Anterior cingulate cortex (tissue), 58 donors: ENCODE measurements around the gene SLC47A2.
"Not testable (repeated sequence)": the region's sequence is repeated elsewhere in the genome, so short reads cannot be mapped to it uniquely, and the experiment has no call there.

Experiments
- DNase-seq, 58 donors: peaks; one replicate each; lab custom pipeline; 2025; lab: John Stamatoyannopoulos, UW

The SLC47A2 gene

DNA sequence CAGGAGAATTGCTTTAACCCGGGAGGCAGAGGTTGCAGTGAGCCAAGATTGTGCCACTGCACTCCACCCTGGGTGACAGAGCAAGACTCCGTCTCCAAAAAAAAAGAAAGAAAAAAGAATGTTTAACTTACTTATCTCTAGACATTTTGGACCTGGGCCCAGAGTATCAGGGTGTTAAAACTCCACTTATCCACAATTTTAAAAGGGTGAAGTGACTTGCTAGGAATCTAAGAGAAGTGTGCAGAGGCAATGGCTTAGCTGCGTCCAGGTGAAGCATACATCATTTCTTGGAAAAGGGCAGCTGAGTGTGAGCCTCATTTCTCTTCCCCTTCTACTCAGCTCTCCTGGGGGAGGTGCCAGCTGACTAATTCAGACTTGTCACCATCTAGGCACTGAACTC, 42.8 kb downstream of the SLC47A2 start:
- no peak for DNase-seq

DNA sequence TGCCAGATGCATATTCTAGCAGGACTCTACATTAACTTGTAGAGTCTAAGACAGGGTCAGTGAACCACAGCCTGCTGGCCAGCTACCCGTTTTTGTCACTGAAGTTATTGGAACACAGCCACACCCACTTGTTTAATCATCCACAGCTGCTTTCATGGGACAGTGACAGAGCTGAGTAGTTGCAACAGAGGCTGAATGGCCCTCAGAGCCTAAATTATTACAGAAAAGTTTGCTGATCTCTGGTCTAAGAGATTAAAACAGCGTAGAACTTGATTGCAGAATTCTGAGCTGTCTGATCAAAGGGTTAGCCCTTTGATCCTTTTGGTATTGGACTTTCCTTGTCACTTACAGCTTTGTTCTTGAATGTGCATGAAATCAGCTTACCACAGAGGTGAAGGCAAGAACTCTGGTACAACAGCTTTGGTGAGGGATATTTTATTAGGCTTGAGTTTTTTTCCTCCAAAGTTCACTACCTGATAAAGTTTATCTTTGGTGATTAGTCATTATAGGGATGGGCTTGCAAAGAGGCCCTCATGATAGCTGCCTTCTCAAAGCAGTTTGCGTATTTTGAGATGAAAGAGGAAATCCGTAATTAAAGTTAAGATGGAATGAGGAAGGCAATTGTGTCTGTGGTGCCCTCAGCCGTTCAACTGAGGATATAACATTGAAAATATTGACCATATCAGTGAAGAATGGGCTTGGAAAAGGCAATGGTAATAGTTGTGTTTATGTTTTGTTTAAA, 44.2 kb downstream of the SLC47A2 start:
- peak in 7 of 58 donors; percentile 7 to 58 (median 29) for DNase-seq

DNA sequence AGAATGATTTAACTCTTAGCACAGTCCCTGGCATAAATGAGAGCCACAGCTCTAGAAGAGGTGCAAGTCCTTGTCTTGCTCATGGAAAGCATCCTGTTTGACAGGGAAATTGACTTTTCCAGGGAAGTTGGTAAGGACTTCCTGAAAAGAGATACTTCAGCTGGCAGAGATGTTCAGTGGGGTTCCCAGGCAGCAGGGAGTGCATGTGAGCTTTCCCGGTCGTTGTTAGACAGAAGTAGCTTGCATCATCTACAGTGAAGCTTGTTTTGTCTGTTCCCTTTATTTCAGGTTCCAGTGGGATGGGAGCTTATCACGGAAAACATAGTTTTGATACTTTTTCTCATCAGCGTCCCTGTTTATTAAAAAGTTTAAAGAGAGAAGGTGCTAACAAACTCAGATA, 45.0 kb downstream of the SLC47A2 start:
- DNase-seq: no peak

DNA sequence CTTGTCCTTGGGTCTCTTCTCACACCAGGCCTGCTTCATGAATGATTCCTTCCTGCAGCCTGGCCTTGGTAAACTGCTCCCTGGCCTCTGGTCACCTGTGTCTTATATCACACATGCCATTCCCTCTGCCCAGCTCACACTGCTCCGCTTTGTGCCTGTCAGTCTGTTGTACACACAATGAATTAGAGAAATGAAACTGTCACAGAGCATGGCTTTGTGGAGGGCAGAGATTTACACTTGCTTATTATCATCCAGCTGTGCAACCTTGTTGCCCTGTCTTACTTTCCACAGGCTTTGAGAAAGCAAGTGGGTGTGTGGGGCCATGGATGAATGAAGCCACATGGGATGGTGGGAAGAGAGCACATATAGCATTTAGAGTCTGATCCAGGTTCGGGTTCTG, 45.5 kb downstream of the SLC47A2 start:
- DNase-seq: no peak

DNA sequence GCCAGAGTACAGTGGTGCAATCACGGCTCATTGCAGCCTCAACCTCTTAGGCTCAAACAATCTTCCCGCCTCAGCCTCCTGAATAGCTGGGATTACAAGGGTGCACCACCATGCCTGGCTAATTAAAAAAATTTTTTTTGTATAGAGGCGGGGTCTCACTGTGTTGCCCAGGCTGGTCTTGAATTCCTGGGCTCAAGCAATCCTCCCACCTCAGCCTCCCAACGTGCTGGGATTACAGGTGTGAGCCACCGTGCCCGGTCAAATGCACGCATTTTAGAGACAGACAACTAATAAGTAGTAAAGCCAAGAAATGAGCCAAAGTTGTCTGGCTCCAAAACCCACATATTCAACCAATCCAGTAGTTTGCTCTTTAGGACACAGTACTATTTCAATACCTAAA, 46.7 kb downstream of the SLC47A2 start:
- DNase-seq: not testable (repeated sequence)

DNA sequence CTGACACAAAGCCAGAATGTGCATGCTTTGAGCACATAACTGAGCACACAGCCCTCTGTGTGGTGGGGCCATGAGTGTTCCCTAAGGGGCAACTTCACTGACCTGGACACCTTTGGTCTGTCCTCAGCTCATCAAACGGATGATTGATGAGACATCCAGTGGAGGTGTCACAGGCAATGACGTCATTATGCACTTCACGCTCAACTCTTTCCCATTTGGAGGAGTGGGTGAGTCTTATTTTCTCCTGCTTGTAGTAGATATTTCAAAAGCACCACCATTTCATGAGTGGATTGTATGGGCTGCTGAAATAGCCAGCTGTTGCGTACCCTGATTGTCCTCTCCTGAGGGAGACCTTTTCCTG, 51.6 kb downstream of the SLC47A2 start:
- DNase-seq: no peak

DNA sequence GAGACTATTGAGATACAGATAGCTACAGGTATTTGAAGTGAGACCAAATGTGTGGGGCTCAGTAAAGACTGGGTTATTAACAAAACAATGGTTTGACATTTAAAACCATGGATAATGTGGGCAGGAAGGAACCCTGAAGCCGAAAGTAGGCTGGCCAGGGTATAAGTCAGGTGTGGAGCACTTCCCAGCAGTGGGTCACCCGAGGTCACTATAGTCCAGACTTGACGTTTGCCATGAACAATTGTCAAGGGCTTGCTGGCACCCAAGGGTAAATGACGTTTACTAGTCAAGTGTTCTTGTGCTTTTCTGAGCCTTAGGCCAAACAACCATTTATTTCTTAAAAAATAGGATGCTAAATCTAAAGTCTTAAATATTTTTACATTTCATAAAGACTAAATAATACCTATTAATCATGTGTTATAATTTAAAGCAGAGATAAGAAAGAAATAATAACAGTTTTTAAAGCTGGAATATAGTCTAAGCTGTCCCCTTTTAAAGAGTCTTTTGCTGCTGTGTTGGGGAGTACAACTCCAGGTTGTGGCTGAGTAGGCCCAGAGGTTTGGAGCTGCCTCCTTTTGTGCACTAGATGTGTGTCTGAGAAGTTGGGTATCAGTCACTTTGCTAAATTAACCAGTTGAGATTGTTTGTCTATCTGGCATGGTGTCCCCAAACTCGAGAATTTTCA, 52.1 kb downstream of the SLC47A2 start:
- DNase-seq: no peak

DNA sequence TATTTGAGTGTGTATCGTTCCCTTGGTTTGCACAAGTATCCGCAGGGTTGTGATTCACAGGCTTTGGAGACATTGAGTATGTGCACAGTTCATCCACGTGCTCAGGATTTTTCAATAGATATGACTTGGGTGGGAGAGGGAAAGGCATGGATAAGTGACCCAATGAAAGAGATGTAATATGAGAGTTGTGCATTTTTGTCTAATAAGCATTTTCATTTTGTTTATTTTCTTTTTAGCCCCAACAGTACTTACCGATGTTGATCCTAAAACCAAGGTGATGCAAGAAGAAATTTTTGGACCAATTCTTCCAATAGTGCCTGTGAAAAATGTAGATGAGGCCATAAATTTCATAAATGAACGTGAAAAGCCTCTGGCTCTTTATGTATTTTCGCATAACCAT, 53.3 kb downstream of the SLC47A2 start:
- DNase-seq: no peak

DNA sequence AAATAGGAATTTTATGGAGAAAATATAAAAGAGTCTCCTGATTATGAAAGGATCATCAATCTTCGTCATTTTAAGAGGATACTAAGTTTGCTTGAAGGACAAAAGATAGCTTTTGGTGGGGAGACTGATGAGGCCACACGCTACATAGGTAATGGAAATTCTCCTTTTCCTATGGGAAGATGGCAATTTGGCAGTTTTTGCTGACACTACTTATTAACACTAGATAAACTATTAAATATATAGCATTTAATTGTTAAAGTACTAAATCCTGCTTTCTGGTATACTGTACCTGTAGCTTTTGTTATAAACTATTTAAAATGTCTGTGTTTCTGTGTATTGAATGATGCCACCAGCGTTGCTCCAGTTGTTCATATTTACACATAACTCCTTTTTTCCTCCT, 55.3 kb downstream of the SLC47A2 start:
- no peak for DNase-seq

DNA sequence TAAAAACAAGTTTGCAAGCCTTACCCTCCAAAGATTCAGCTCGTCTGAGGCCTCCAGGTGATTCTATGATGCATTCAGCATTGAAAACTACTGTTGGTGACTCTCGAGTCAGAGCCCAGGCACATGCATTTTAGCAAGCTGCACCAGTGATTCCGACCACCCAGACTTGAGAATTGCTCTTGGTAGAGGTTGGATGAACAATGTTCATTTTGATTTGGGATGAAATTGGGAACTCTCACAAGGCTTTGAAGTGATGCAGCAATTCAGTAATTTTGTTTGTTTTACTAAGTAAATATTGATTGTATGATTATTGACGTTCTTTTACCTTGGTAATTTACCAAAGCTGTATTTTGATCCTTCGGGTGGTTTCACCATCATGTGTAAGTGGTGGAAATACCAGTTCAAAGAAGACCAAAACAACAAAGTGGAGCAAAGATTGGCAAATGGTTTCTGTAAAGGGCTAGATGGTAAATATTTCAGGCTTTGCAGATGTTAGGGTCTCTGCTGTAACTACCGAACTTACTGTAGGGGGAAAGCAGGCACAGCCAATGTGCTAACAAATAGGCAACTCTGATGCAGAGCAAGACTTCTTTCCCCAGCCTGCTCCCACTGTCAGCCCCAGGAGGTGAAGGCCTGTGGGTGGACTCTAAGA, 56.0 kb downstream of the SLC47A2 start:
- DNase-seq: no peak

DNA sequence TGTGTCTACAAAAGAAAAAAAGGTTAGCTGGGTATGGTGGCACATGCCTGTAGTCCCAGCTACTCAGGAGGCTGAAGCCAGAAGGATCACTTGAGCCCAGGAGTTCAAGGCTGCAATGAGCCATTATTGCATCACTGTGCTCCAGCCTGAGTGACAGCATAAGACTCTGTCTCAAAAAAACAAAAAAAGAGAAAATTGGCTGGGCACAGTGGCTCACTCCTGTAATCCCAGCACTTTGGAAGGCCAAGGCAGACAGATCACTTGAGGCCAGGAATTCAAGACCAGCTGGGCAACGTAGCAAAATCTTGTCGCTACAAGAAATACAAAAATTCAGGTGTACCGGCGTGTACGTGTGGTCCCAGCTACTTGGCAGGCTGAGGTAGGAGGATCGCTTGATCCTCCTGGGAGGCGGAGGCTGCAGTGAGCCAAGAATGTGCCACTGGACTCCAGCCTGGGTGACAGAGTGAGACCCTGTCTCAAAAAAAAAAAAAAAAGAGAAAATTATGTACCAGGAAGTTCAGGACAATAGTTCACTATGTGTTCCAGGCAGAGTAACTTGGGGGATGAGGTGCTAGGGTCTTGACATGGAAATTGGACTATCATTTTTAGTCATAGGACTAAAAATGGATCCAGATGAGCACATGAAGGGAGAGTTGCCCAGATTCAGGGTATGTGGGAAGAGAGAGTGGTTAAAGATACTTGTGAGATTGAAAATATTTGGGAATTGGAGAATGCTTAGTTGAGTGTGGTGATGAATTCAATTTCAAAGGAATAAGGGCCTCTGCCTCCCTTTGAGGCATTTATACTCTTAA, 56.8 kb downstream of the SLC47A2 start:
- no peak for DNase-seq

DNA sequence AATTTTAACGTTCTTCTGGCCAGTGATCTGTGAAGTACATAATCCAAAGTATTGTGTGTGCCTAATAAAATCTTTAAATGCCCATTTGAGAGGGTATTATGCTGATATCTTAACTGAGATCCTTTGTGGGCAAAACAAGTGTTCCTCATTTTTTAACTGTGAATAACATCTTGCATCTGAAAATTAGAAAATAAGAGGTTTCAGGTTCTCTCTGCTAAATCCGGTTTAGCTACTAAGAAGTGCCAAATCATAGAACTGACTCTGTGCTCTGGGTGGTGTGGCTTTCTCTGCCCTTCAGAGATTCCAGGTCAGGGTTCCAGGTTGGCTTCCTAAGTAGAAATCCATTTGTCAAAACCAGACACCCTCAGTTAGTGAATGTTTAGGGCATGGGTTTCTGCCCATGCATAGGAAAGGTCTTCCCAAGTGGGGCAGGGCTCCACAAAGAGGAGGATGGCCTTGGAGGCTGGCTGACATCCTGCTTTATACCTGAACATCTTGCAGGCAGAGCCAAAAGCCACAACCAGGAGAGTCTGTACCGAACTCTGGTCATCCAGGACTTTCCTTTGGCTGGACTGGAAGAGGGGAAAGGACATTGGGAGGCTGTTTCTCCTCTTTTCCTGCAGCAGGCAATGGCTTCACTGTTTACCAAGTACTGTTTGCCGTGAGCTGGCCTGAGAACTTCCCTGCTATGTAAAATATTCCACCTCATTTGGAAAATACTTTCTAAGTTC, 59.4 kb downstream of the SLC47A2 start:
- DNase-seq: no peak

DNA sequence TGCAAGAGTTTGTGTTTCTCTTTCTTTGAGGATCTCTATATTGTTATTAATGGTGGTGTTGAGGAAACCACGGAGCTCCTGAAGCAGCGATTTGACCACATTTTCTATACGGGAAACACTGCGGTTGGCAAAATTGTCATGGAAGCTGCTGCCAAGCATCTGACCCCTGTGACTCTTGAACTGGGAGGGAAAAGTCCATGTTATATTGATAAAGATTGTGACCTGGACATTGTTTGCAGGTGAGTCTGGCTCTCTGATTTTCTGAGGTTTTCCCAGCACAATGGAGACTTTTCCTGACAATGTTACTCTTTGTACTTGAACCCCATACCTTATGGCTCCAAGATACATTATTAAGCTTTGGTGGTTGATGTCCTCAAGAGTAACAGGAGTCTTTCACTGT, 60.0 kb downstream of the SLC47A2 start:
- DNase-seq: no peak

DNA sequence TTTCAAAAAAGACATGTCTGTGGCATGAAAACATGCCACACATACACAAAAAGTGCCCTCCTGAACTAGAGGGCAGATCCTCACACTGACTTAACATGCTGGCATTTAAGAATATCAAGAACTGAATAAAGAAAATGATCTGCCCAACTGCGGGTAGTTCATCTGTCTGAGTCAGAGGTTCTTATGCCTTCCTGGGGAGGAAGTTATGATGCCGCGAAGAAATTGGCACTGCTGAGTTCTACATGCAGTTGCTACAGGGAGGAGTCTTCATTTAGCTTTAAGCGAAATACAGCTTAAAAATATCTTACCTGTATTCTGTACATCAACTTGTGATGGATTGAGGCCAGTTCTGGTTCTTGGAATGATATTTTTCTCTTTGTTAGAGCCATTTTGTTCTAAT, 61.5 kb downstream of the SLC47A2 start:
- no peak for DNase-seq

DNA sequence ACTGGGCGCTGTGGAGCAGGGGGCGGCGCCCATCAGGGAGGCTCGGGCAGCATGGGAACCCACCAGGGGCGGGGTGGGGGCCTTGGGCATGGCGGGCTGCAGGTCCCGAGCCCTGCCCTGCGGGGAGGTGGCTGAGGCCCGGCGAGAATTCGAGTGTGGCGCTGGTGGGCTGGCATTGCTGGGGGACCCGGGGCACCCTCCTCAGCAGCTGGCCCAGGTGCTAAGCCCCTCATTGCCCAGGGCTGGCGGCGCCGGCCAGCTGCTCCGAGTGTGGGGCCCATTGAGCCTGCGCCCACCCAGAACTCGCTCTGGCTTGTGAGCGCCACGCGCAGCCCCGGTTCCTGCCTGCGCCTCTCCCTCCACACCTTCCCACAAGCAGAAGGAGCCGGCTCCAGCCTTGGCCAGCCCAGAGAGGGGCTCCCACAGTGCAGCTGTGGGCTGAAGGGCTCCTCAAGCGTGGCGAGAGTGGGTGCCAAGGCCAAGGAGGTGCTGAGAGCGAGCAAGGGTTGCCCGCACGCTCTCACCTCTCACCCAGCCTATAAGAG, 62.0 kb downstream of the SLC47A2 start:
- DNase-seq: no peak

DNA sequence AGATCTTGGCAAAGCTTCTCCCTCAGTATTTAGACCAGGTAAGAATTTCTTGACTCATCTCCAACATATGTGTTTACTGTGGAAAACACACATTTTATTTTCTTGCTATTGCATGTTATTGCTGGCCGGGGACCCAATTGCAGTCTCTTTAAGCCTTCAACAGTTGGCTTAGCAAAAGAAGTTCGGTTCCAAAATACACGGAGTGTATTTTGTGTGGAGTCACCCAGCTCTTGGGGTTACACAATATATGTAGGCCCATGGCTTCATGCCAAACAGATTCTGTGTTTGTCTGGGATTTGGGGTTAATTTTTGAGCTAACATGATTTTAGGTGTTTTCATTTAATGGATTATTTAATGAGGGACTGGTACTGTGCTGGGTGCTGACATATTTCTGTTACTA, 63.8 kb downstream of the SLC47A2 start:
- no peak for DNase-seq

DNA sequence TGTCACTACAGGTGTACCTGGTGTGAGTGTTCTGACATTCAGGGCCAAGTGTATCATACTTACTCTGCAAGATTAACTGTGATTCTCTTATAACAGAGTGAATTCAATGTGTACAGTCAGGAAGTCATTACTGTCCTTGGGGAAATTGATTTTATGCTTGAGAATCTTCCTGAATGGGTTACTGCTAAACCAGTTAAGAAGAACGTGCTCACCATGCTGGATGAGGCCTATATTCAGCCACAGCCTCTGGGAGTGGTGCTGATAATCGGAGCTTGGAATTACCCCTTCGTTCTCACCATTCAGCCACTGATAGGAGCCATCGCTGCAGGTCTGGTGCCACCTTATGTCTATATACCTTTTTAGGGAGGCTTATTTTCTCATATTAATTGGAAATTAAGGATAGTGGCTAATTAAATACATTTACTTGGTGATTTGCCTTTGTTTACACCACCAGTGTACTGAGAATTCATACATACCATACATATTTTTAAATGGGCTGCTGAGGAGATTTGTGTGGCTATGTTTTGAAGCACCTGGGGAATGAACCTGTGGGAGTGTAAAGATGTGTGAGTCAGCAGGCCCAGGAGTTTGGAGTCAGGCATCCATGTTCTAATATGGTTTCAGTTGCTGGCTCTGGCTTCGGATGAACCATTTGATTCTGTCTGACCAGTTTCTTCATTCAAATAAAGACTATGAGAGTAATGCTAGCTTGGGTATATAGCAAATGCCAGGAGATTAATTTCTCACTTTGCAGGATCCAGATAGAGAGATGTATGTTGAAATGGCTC, 64.7 kb downstream of the SLC47A2 start:
- DNase-seq: no peak

DNA sequence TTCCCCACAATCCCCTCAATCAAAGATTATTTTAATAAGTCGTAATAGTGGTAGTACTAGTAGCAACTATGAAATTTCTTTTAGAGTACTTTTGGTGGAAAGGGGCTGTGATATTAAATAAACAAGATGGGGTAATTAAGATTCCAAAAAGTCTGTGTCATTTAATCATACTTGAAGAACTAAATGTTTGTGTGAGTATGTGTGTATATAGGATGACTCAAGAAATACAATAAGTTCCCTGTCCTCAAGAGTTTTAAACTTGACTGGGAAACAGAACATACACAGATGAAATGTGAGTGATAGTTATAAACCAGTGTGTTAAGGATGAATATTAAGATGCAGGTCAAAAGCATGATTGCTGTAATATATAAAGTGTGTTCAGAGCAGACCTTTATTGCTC, 65.6 kb downstream of the SLC47A2 start:
- no peak for DNase-seq

DNA sequence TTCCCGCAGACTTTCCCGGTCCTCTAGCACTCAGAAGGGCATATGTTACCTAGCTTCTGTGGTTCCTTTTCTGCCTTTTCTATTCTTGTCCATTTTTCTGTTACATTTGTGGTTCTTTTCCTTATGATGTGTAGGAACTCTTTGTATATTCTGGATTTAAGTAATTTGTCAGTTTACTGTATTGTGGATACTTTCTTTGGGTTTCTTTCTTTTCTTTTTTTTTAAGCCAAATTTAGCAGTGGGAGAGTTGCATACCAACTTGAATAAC, 67.2 kb downstream of the SLC47A2 start:
- DNase-seq: no peak
